ENCODE measurements around the gene GFER.
"Not testable (repeated sequence)": the region's sequence is repeated elsewhere in the genome, so short reads cannot be mapped to it uniquely, and the experiment has no call there.

GFER gene

DNA sequence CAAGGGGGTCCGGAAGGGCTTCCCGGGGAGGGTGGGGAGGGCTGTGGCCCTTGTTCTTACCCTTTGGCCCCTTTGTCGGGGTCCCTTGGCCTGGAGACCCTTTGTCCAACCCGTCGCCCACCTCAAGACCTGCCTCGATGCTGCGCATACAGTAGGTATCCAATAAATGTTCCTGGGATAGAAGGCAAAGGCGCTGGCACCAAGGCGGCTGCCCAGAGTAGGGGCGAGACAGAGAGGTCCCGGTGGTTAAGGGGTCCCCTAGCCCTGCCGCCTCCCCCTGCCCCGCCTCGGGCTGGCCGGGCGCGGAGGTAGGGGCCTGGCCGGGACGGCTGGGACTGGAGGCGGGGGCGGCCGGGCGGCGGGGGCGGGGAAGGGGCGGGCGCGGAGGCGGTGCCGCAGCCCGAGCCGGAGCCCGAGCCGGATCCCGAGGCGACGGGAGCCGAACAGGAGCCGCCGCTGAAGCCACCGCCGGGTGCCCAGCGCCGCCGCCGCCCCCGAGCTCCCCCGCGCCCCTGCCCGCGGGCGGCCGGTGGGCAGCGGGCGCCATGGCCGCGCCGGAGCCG lies 42.5 kb downstream of the GFER start, which contains the start of gene NHERF2:
Gene NHERF2 (plus strand): TSS at position 442 of the 563 bp plus-strand sequence. CDS start 104 bp downstream, at position 546.
- no peak for DNase-seq (ENCODE audit: low read depth in 2 of 2)

DNA sequence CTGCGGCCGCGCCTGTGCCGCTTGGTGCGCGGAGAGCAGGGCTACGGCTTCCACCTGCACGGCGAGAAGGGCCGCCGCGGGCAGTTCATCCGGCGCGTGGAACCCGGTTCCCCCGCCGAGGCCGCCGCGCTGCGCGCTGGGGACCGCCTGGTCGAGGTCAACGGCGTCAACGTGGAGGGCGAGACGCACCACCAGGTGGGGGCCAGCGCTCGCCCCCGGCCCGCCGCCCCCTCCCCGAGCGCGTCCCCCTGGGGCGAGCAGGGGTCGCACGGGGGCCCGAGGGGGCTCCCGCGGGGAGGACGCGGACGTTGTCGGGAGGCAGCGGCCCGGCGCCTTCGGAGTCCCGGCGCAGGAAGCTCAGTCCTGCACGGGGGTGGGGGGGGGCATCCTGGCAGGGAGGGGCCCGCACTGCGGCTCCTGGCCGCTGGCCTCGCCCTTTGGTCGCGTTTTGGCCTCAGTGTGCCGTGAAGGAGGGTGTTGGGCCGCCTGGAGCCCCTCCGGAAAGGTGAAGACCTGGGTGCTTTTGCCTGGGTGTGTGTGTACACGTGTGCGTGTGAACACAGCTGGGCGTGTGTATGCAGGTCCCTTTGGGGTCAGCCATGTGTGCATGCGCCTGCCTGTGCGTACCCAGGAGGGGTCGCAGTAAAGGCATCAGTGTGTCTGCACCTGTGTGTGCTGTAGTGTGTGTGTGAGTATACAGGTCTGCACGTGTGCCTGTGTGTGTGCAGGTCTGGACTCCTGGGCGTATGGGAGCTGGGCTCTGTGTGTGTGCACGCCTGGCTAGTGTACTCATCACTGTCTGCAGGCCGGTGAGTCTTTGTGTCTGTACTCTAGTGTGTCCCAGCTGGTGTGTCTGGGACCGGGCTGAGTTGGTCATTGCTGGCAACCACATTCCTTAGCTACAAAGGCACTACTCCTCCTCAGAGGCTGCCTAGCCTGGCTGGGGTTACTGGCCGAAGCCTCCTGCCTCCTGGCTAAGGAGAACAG lies 43.3 kb downstream of the GFER start:
- DNase-seq (ENCODE audit: low read depth in 2 of 2): no peak

DNA sequence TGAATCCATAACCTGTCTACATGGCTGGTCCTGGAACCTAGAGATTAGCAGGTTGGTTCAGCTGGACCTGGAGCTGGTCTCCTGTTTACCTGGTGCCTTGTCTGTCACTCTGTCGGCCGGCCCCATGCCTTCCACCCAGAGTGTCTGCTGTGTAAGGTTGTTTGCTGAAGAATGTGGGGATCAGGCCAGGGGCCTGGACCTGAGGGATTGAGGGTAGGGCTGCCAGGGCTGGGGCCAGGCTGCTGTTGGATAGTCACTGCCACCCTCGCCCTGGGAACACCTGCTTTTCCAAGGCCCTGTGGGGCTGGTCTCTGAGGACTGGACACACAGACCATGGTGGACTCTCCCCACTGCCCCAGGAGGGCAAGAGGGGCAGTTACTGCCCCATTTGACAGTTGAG lies 44.2 kb downstream of the GFER start:
- no peak for DNase-seq (ENCODE audit: low read depth in 2 of 2)

DNA sequence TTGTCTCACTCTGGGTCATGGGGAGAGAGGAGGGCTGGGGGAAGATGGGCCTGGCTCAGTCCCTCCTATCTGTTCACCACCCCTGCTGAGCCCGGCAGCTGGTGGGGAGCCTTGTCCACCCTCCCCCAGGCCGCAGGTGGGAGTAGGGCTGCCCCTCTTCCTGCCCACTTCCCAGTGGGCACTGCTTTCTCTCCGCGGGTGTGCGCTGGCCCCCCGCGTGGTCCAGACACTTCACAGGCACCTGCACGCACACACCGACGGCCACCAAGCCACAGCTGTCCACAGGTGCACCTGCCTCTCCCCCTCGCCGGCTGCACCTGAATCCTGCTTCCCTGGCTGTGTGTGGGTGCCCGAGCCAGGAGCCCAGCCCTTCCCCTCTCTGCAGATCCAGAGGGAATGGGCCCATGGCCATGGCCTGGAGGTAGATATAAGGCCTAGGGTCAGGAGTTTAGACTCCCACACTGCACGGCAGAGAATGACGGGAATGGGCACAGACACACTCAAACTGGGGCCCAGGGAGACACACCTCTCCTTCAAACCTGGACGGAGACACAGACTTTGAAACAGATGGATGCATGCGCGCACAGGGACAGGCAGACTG lies 44.7 kb downstream of the GFER start:
- DNase-seq (ENCODE audit: low read depth in 2 of 2): no peak

DNA sequence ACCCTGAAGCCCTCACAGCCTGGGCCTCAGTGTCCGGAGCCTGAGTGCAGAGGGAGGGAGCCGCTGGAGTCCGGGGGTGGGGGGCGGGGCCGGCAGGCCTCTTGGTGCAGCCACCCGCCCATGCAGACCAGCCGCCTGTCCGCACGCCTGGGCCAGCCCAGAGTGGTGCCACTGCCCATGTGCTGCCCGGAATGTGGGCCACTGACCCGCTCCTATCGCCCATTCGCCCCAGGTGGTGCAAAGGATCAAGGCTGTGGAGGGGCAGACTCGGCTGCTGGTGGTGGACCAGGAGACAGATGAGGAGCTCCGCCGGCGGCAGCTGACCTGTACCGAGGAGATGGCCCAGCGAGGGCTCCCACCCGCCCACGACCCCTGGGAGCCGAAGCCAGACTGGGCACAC lies 45.4 kb downstream of the GFER start:
- no peak for DNase-seq (ENCODE audit: low read depth in 2 of 2)

DNA sequence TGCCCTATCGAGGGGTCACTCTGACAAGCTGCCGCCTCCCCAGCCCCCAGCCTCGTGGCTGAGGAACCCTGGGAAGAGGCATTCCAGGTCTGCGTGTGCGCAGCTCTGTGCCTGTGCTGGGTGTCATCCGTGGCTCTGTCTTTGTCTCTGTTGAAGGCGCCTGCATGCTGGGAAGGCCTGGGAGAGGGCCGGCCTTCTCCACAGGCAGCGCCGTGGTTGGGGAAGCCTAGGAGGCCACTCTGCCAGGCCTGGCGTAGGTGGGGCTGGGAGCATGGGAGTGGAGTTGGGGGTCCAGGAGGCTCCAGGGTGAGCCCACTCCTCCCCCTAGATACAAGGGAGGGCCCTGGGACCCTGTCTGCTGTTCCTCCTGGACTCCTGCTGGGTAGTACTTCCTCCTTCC lies 46.0 kb downstream of the GFER start:
- DNase-seq (ENCODE audit: low read depth in 2 of 2): no peak

DNA sequence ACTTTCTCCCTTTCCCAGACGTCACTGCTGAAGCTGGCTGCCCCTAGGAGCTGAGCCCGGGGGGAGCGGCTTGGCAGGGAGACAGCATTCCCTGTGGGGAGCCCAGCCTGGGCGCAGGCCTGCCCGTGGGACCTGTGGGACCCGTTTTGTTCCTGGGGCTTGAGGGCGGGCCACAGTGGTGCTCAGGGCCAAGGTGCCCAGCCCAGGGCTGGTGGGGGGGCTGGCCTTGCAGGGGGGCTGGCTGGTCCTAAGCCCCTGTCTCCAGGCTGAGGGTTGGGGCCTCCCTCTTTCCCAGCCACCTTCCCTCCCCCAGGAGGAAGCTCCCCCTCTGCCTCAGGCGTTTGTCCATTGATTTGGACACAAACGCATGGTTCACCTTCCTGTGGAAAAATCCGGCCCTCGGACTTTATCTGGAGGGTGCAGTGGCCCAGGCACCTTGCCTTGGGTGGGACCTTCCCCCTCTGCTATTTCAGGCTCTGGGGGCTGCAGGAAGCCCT lies 47.1 kb downstream of the GFER start:
- no peak for DNase-seq (ENCODE audit: low read depth in 2 of 2)

DNA sequence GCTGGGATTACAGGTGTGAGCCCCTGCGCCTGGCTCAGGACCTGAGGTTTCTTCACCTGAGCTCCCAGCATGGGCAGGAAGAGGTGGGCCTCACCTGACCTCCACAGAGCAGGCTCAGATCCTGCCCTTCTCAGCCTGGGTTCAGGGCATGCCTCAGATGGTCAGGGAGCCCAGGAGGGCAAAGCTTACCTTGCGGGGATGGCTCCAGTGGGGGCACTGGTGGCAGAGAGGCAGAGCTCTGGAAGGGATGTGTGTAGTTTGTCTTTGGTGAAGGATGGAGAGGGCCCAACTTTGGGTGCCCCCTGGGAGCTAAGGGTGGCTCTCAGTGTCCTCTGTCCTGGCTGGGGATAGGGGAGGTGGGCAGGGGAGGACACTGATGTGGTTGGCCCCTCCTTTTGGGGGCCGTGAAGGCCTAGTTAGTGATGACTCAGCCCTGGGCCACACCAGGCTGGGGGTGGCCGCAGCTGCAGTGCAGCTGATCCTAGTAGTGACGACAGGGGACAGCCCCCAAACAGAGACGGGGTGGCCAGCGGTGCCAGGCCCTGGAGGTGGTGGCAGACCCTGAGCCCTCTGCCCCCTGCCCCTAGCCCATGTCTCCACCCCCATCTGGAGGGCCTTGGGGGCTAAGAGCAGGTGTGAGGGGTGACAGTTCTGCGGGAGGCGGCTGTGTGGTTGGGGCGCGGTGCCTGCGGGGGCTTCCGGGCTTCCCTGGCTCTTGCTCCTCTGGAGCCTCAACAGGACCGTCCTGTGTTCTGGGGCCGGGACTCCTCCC lies 48.5 kb downstream of the GFER start:
- DNase-seq (ENCODE audit: low read depth in 2 of 2): no peak

DNA sequence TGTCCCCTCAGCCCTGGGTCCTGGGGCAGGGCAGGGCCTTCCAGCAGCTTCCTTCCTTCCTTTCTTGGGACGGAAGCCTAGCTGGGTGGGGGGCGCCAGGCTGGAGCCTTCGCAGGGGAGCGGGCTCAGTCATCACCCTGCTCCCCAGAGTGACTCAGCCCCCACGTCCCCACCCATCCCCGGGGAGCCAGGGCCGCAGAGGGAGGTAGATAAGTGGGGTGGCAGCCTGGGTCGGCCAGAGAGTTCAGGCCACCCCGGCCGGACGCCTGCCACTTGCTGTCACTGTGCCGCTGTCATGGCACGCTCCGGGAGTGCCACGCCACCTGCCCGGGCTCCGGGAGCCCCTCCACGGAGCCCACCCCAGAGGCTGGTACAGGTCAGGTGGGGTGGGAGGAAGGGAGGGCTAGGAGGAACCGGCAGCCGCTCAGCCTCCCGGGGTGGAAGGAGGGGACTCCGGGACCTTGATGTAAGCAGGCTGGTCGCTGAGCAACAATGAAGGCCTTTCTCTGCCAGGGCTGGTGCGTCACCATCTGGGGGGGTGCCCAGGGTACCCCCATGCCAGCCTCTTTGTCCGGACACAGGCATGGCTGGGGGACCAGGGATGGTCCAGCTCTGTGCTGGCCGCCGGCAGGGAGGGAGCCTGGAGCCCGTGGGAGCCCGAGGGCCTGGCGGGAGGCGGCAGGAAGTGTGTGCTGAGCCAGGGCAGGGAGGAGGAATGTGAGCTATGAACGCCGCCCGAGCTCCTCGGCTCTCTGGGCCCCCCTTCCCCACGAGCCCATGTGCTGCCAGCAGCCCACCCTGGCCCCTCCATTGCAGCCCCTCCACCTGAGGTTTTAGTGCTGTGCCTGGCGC lies 49.3 kb downstream of the GFER start:
- no peak for DNase-seq (ENCODE audit: low read depth in 2 of 2)

DNA sequence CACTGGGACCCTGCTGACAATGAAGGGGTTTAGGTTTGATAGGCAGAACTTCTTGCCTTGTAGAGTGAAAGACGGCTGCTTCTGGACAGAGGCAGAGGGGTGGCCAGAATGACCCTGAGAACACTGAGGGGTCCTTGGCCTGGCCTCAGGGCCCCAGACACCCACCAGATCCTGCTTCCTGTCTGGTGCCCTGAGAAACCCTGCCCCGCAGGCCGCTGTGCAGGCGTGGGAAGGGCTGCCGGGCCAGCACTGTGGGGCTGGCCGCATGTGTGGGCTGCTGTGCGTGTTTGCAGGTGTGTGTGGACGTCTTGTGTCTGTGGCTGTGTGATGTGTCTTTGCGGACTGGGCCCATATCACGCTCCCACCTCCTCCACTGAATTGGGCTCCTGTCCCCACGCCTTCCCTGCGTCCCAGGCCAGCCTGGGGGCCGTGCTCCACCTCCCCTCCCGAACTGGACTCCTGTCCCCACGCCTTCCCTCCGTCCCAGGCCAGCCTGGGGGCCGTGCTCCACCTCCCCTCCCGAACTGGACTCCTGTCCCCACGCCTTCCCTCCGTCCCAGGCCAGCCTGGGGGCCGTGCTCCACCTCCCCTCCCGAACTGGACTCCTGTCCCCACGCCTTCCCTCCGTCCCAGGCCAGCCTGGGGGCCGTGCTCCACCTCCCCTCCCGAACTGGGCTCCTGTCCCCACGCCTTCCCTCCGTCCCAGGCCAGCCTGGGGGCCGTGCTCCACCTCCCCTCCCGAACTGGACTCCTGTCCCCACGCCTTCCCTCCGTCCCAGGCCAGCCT lies 50.1 kb downstream of the GFER start:
- not testable (repeated sequence) for DNase-seq (ENCODE audit: low read depth in 2 of 2)

DNA sequence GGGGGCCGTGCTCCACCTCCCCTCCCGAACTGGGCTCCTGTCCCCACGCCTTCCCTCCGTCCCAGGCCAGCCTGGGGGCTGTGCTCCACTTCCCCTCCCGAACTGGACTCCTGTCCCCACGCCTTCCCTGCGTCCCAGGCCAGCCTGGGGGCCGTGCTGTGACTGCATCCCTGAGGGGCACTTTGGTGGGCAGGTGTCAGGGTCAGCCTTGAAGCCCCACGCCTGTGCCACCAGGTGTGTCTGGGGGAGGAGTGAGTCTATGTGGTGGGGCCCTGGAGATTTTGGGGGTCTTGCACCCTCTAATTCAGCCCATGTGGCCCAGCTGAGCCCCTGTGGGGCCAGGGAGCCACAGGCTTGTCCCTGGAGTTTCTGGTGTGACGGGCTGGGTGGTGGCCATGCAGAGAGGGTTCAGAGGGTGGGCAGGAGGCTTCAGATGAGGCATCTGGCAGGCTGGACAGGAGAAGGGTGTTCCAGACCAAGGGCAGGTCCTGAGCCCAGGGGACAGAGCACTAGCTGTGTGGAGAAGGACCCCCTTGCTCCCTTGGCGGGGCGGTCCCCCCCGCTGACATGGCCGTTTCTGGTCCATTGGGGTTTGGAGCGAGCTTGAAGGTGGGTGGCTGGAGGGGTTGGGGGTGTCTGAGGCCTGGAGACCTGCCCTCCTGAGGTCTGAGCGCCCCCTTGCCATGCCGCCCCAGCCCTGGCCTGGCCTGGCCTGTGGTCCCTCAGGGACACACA lies 50.9 kb downstream of the GFER start:
- DNase-seq (ENCODE audit: low read depth in 2 of 2): no peak

DNA sequence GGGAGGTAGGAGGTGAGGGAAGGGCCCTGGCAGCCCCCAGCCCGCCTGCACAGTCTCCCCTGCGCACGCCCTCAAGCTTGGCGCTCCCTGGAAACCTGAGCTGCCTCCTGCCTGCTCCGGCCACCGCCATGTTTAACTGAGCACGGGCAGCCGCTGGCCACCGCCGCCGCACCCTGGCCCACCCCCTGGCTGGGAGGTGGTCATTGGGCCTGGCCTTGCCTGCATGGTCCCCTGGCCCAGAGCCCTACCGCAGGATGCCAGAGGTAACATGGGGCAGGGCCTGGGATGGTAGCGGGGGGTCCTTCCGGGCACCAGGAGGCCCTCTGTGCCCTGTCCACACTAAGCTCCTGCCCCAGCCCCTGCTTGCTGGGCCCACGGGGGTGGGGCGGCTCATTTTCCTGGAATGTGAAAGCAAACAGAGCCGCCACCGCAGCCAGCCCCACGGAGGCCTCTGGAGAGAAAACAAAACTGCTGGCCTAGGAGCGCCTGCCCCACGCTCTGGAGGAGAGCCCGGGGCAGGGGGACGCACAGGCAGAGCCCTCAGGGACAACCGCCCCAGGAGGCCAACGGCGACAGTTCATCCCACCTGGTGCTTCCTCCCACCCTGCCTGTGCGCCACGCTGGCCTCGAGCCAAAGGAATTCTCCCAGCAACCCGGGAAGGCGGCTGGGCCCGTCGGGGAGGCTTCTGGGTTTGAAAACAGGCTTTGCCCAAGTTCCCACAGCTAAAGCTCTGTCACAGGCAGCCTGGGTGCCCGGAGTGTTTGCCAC lies 51.6 kb downstream of the GFER start:
- no peak for DNase-seq (ENCODE audit: low read depth in 2 of 2)

DNA sequence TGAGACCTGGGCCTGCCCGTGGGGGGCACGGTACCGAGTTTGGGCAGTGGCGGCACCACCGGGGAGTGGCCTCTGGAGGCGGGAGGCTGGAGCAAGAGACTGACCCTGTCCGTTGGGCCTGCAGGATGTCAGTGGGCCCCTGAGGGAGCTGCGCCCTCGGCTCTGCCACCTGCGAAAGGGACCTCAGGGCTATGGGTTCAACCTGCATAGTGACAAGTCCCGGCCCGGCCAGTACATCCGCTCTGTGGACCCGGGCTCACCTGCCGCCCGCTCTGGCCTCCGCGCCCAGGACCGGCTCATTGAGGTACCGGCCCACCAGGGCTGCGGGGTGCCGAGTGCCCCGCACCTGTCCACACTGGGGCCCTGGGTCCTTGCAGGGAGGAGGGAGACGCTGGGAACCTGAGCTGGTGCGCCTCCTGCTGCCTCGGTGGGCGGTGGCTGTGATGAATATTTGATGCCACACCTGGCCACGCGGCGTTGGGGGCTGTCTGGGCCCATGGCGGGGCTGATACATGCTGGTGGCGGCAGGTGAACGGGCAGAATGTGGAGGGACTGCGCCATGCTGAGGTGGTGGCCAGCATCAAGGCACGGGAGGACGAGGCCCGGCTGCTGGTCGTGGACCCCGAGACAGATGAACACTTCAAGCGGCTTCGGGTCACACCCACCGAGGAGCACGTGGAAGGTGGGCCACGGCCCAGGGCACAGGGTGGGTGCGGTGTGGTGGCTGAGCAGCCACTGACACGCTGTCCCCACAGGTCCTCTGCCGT lies 52.4 kb downstream of the GFER start:
- no peak for DNase-seq (ENCODE audit: low read depth in 2 of 2)

DNA sequence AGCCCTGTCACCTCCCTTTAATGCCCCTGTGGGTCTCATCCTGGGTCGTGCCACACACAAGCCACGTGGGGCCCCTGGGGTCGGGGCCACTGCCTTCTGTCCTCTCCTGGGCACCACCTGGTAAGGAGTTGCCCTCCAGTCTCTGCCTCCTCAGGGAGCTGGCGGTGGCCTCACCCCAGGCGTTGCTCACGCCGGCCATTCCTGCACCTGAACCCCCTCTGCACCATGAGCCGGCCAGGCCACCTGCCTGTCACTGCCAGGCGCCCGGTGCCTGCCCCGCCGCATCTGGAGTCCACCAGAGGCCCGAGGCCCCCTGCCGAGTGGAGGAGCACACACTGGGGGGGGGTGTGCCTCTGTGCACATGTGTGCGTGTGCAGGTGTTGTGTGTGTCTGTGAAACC lies 53.1 kb downstream of the GFER start:
- DNase-seq (ENCODE audit: low read depth in 2 of 2): no peak
